GM18511 (cell line): ENCODE measurements around the gene HSF4.

Experiments used
- ATAC-seq: cut with Tn5 transposase; IDR thresholded peaks from one replicate; pipeline ENCODE4 v1.9.1; 2021; ENCODE audit warnings: mild to moderate bottlenecking, moderate library complexity; ENCODE audit not compliant: unreplicated experiment

HSF4 gene

DNA sequence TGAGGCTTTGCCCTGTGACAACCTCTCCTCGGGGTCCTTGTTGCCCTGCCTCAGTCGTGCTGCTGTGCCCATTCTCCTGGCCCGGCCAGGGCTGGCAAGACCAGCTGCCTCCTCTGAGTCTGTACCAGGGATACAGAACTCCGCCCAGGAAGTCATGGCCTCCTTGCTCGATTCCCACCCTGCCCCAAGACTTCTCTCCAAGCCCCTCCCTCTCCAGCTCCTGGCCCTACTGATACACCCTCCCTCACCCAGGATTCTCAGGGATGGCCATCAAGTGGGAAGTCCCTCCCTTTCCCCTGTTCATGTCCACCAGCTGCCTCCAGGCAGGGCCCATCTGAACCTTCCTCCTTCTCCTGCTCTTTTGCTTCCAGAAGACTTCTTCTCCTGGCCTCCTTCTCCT, 51.2 kb downstream of the HSF4 start:
- ATAC-seq, result no peak

DNA sequence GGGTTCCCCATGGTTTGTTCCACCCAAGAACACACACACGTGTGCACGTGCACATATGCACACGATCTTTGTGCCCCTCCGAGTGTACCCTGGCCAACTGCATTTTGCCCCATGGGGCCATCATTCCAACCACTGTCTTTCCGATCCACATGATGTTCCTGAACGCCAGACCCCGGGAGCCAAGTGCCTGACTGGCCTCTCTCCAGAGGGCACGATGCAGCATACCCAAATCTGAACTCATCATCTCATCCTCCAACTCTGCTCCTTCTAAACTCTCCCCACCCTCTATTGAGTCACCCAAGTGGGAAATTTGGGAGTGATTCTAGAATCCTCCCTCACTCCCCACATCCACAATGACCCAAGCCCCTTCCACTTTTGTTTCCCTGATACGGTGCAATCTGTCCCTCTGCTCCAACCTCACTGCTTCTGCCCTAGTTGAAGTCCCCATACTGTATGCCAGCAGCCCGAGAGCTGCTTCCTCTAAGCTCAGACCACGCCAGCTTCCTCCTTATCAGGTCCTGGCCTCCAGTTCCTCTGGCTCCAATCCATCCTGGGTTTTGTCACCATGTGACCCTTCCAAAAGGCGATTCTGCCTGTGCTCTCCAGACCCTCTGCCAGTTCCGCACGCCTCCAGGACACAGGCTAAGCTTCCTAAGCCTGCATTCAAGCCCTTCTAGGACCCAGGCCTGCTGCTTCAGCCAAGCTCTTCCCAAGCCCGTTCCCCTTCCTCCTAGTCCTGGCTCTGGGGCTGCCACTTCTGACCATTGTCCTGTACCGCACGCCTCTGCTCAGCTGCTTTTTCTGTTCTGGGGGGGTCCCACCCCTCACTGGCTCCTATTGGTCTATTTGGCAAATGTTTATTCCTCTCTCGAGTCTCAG, 52.3 kb downstream of the HSF4 start:
- no peak for ATAC-seq
